ENCODE data around the gene LDB2. TPM values are rescaled to one million over a fixed set of nuclear protein-coding genes. Genes with fewer than 3 reads are reported as not detected.

Gene LDB2
- total and polyA plus RNA-seq, 2 experiments from 2014 or later = 48.6 to 80.1 TPM

GRCh38 chr4:16859031-16859430 lies 39.4 kb downstream of the LDB2 start:
- Mint-ChIP-seq H3K4me3 (no peak overlapping the region), H3K4me1 (peaks cover 64% of the 10 kb centered on the region), H3K27ac (peak overlapping the region; percentile 55; the same call in 1 of the 2 replicates), H3K36me3 (ENCODE audit: low read depth) (peaks cover 5% of the 10 kb centered on the region; the same call in 2 of the 3 replicates), H3K27me3 (ENCODE audit: insufficient read depth, low read depth, poor library complexity) (peaks cover 1% of the 10 kb centered on the region), H3K9me3 (no peaks in the 10 kb centered on the region)
- Histone ChIP-seq H3K36me3 (ENCODE audit: insufficient read depth) (no peaks in the 10 kb centered on the region), H3F3A (replicated peaks; ENCODE audit: low read depth) (0 out of 2 replicates have a peak, but pooled peaks cover 4% of the 10 kb centered on the region), H3K27me3 (ENCODE audit: insufficient read depth) (no peaks in the 10 kb centered on the region), H3K27ac (ENCODE audit: low read depth) (peak overlapping the region; percentile 2; the same call in 1 of the 2 replicates), H3K9me2 (ENCODE audit: insufficient read depth) (peaks cover 5% of the 10 kb centered on the region; the same call in 1 of the 2 replicates), H3K79me2 (replicated peaks; ENCODE audit: insufficient read depth) (peaks cover 64% of the 10 kb centered on the region), H3K4me3 (no peak overlapping the region), H4K20me1 (replicated peaks; ENCODE audit: insufficient read depth) (no peaks in the 10 kb centered on the region), H2AFZ (no peak overlapping the region), H3K4me2 (no peak overlapping the region), H3K4me1 (ENCODE audit: insufficient read depth) (peaks cover 48% of the 10 kb centered on the region)
- TF ChIP-seq JUNB (IDR thresholded peaks at IDR 0.05; ENCODE audit: unreplicated experiment) (no peak), ETS1 (IDR thresholded peaks at IDR 0.05) (no peak), STAT1 (IDR thresholded peaks at IDR 0.05; ENCODE audit: unreplicated experiment) (no peak), EZH2phosphoT487 (IDR thresholded peaks at IDR 0.05; ENCODE audit: unreplicated experiment) (no peak), POLR2AphosphoS5 (IDR thresholded peaks at IDR 0.05; ENCODE audit: low read depth) (no peak), ZNF462 (CRISPR knock-in tag; IDR thresholded peaks at IDR 0.05) (no peak), REST (IDR thresholded peaks at IDR 0.05; ENCODE audit: unreplicated experiment) (no peak), CTCF (conservative IDR thresholded peaks at IDR 0.05; ENCODE audit: low read depth in 2 of 2) (no peak), ZNF331 (CRISPR knock-in tag; IDR thresholded peaks at IDR 0.05; ENCODE audit: low read depth) (no peak), NANOG (IDR thresholded peaks at IDR 0.05; ENCODE audit: borderline replicate concordance) (no peak), ZNF114 (CRISPR knock-in tag; IDR thresholded peaks at IDR 0.05) (no peak), EZH2 (IDR thresholded peaks at IDR 0.05; ENCODE audit: low read depth, unreplicated experiment) (no peak), CREB1 (CRISPR knock-in tag; IDR thresholded peaks at IDR 0.05; ENCODE audit: low read depth) (no peak)
- no peak for DNase-seq (ENCODE audit: low spot score)
- no peak for ATAC-seq
